Mesenchymal stem cell (in vitro differentiated cells and primary cell): ENCODE data around the gene NRIP2.
"Not testable (repeated sequence)": the region's sequence is repeated elsewhere in the genome, so short reads cannot be mapped to it uniquely, and the experiment has no call there.

Source experiments
- DNase-seq: peaks from one replicate; pipeline ENCODE4 v3.0.0-alpha.2; 2013
- H2AFZ ChIP-seq: one replicate; pipeline ENCODE4 v1.6.1; 2013; ENCODE audit warnings: low read depth, mild to moderate bottlenecking, control low read depth, inconsistent platforms, low read length, moderate library complexity
- H2AK5ac ChIP-seq: 2 replicates; pipeline ENCODE4 v1.6.1; 2013; ENCODE audit warnings: low read length, moderate library complexity, mild to moderate bottlenecking, inconsistent platforms; ENCODE audit not compliant: severe bottlenecking
- H2BK120ac ChIP-seq: one replicate; pipeline ENCODE4 v1.6.1; 2013; ENCODE audit warnings: low read depth, mild to moderate bottlenecking, inconsistent platforms, low read length, moderate library complexity
- H2BK12ac ChIP-seq, 2 experiments: one replicate each; pipeline ENCODE4 v1.6.1; 2013; ENCODE audit warnings: inconsistent platforms in 2 of 2, low read length in 2 of 2, mild to moderate bottlenecking in 2 of 2, moderate library complexity in 2 of 2, control low read depth in 1 of 2
- H2BK15ac ChIP-seq: one replicate; pipeline ENCODE4 v1.6.1; 2013; ENCODE audit warnings: mild to moderate bottlenecking, low read depth, inconsistent platforms; ENCODE audit not compliant: poor library complexity, severe bottlenecking
- H2BK5ac ChIP-seq: 2 replicates; pipeline ENCODE4 v1.6.1; 2013; ENCODE audit warnings: low read depth, mild to moderate bottlenecking, low read length, control low read depth, inconsistent platforms; ENCODE audit not compliant: poor library complexity, severe bottlenecking
- H3K14ac ChIP-seq, 2 experiments: one replicate each; pipeline ENCODE4 v1.6.1; 2013; ENCODE audit warnings: inconsistent platforms in 2 of 2, low read length in 2 of 2, control low read depth in 1 of 2, mild to moderate bottlenecking in 1 of 2, moderate library complexity in 1 of 2
- H3K18ac ChIP-seq, 2 experiments: one replicate each; pipeline ENCODE4 v1.6.1; 2013; ENCODE audit warnings: inconsistent platforms in 2 of 2, low read length in 2 of 2, control low read depth in 1 of 2, low read depth in 1 of 2, mild to moderate bottlenecking in 1 of 2
- H3K23ac ChIP-seq, 2 experiments: one replicate each; pipeline ENCODE4 v1.6.1; 2013; ENCODE audit warnings: inconsistent platforms in 2 of 2, low read length in 2 of 2, mild to moderate bottlenecking in 2 of 2, moderate library complexity in 2 of 2, control low read depth in 1 of 2
- H3K27ac ChIP-seq: 2 replicates; pipeline ENCODE4 v1.5.1; 2013; ENCODE audit warnings: mild to moderate bottlenecking, moderate library complexity, low read length, control low read depth, inconsistent platforms; ENCODE audit not compliant: poor library complexity, severe bottlenecking
- H3K27me3 ChIP-seq, 2 experiments: 2 replicates each; pipeline versions ENCODE4 v1.6.1 to v1.7.0; 2013; ENCODE audit warnings: low read length in 2 of 2, mild to moderate bottlenecking in 2 of 2, moderate library complexity in 2 of 2, control low read depth in 1 of 2, inconsistent platforms in 1 of 2; ENCODE audit not compliant: control insufficient read depth in 1 of 2, insufficient read depth in 1 of 2
- H3K36me3 ChIP-seq, 2 experiments: 2 replicates each; pipeline versions ENCODE4 v1.6.1 to v1.7.0; 2013; ENCODE audit warnings: low read length in 2 of 2, control low read depth in 1 of 2, inconsistent platforms in 1 of 2, low read depth in 1 of 2, mild to moderate bottlenecking in 1 of 2; ENCODE audit not compliant: insufficient read depth in 2 of 2, control insufficient read depth in 1 of 2
- H3K4ac ChIP-seq, 2 experiments: one replicate each; pipeline ENCODE4 v1.6.1; 2013; ENCODE audit warnings: inconsistent platforms in 2 of 2, low read length in 2 of 2, mild to moderate bottlenecking in 2 of 2, moderate library complexity in 2 of 2, control low read depth in 1 of 2, low read depth in 1 of 2
- H3K4me1 ChIP-seq: 2 replicates; pipeline ENCODE4 v1.6.1; 2013; ENCODE audit warnings: low read depth, low read length, control low read depth; ENCODE audit not compliant: control insufficient read depth, insufficient read depth
- H3K4me2 ChIP-seq: 2 replicates; pipeline ENCODE4 v1.6.1; 2013; ENCODE audit warnings: low read length, mild to moderate bottlenecking, inconsistent platforms; ENCODE audit not compliant: poor library complexity, severe bottlenecking
- H3K4me3 ChIP-seq, 2 experiments: 2 replicates each; pipeline versions ENCODE4 v1.5.1 to v1.7.0; 2013; ENCODE audit warnings: low read length in 2 of 2, mild to moderate bottlenecking in 2 of 2, control low read depth in 1 of 2, low read depth in 1 of 2; ENCODE audit not compliant: insufficient read depth in 1 of 2
- H3K79me1 ChIP-seq: replicated peaks from 2 replicates; pipeline ENCODE4 v1.6.1; 2013; ENCODE audit warnings: mild to moderate bottlenecking, control low read depth, low read length, inconsistent platforms; ENCODE audit not compliant: poor library complexity, severe bottlenecking
- H3K9ac ChIP-seq: 2 replicates; pipeline ENCODE4 v1.7.0; 2013; ENCODE audit warnings: mild to moderate bottlenecking, low read length, moderate library complexity
- H3K9me3 ChIP-seq: 2 replicates; pipeline ENCODE4 v1.7.0; 2013; ENCODE audit warnings: mild to moderate bottlenecking, low read length; ENCODE audit not compliant: control insufficient read depth
- H4K8ac ChIP-seq: one replicate; pipeline ENCODE4 v1.6.1; 2013; ENCODE audit warnings: inconsistent platforms, mild to moderate bottlenecking, low read length, moderate library complexity
- H4K91ac ChIP-seq: one replicate; pipeline ENCODE4 v1.6.1; 2013; ENCODE audit warnings: mild to moderate bottlenecking, low read length, inconsistent platforms
- WGBS: methylation state at CpG from one replicate; pipeline ENCODE4 v1.1.7; 2013; ENCODE audit warnings: mixed read lengths; 5-methylcytosine and 5-hydroxymethylcytosine counted together

NRIP2 gene

DNA sequence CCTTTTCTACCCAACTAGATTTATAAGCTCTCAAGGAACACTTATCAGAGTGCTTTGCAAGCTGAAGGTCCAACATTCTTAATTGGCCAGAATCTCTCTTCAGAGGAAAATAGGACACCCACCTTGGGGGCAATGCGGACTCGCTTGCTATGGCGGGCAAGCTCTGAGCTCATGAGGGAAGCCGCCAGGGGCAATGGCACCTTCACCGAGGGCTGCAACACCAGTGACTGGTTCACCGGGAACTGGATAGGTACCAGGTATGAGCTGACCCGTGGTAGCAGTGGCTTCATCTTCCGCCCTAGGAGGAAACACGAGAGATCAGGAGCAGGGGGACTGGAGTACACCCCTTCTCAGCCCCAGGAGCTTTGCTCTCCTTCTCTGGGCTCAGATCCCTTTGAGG lies 29.4 kb upstream of the NRIP2 start:
- WGBS, result 97% methylated on average over 9 of the region's 9 CpGs
- no peak overlapping the region for H3K9ac ChIP-seq
- H2AK5ac ChIP-seq, result no peak overlapping the region
- H3K4me1 ChIP-seq, result peaks cover 1% of the 10 kb centered on the region
- H3K23ac ChIP-seq, result no peak overlapping the region
- H3K9me3 ChIP-seq, result no peaks in the 10 kb centered on the region
- H3K4ac ChIP-seq, result no peak overlapping the region
- no peak overlapping the region for H2BK12ac ChIP-seq
- no peak overlapping the region for H3K4me3 ChIP-seq
- no peak overlapping the region for H2BK5ac ChIP-seq
- H2BK15ac ChIP-seq, result no peak overlapping the region
- H3K79me1 ChIP-seq, result peaks cover 3% of the 10 kb centered on the region
- no peak for DNase-seq
- H4K91ac ChIP-seq, result no peak overlapping the region
- H4K8ac ChIP-seq, result no peak overlapping the region
- H3K14ac ChIP-seq, result no peak overlapping the region
- H3K4me2 ChIP-seq, result no peak overlapping the region
- no peaks in the 10 kb centered on the region for H3K27me3 ChIP-seq
- H3K27ac ChIP-seq, result no peak overlapping the region
- no peak overlapping the region for H2BK120ac ChIP-seq
- no peak overlapping the region for H3K18ac ChIP-seq
- peaks cover 17 to 37% of the 10 kb centered on the region in 2 experiments for H3K36me3 ChIP-seq
- H2AFZ ChIP-seq, result no peak overlapping the region

DNA sequence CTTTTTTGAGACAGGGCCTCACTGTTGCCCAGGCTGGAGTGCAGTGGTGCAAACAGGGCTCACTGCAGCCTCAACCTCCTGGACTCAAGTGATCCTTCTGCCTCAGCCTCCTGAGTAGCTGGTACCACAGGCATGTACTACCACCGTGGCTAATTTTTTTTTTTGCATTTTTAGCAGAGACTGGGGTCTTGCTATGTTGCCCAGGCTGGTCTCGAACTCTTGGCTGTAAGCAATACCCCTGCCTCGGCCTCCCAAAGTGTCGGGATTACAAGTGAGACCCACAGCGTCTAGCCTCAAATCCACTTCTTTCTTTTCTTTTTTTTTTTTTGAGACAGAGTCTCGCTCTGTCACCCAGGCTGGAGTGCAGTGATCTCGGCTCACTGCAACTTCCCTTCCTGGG lies 28.6 kb upstream of the NRIP2 start:
- not testable (repeated sequence) for H2BK5ac ChIP-seq, H3K27me3 ChIP-seq, H2BK120ac ChIP-seq, H2BK12ac ChIP-seq, DNase-seq, H3K9ac ChIP-seq, H3K4me2 ChIP-seq, H2AFZ ChIP-seq, H3K4me3 ChIP-seq, H3K23ac ChIP-seq, H3K4ac ChIP-seq, H2AK5ac ChIP-seq, H2BK15ac ChIP-seq, H3K14ac ChIP-seq, H3K9me3 ChIP-seq, H3K27ac ChIP-seq, H4K91ac ChIP-seq, H4K8ac ChIP-seq, H3K4me1 ChIP-seq, H3K18ac ChIP-seq, H3K79me1 ChIP-seq
- peaks cover 25 to 40% of the 10 kb centered on the region in 2 experiments for H3K36me3 ChIP-seq
- 96% methylated on average over 7 of the region's 7 CpGs for WGBS

GRCh38 chr12:2862876-2863275 lies 28.0 kb upstream of the NRIP2 start:
- H2BK120ac ChIP-seq, result no peak overlapping the region
- H2AK5ac ChIP-seq, result no peak overlapping the region
- H3K4me3 ChIP-seq, result no peak overlapping the region
- H3K4ac ChIP-seq, result no peak overlapping the region
- no peak overlapping the region for H2BK12ac ChIP-seq
- H3K18ac ChIP-seq, result no peak overlapping the region
- no peak overlapping the region for H3K27ac ChIP-seq
- no peak for DNase-seq
- H2BK5ac ChIP-seq, result no peak overlapping the region
- peaks cover 2% of the 10 kb centered on the region for H3K79me1 ChIP-seq
- H2AFZ ChIP-seq, result no peak overlapping the region
- no peaks in the 10 kb centered on the region for H3K4me1 ChIP-seq
- H3K23ac ChIP-seq, result no peak overlapping the region
- no peaks in the 10 kb centered on the region for H3K27me3 ChIP-seq
- H3K9ac ChIP-seq, result no peak overlapping the region
- H3K9me3 ChIP-seq, result no peaks in the 10 kb centered on the region
- H4K91ac ChIP-seq, result no peak overlapping the region
- H3K36me3 ChIP-seq, result peaks cover 27 to 39% of the 10 kb centered on the region in 2 experiments
- 94% methylated on average over 7 of the region's 7 CpGs for whole genome bisulfite sequencing
- H2BK15ac ChIP-seq, result no peak overlapping the region
- H4K8ac ChIP-seq, result no peak overlapping the region
- H3K4me2 ChIP-seq, result no peak overlapping the region
- H3K14ac ChIP-seq, result no peak overlapping the region

GRCh38 chr12:2860170-2860569 lies 25.3 kb upstream of the NRIP2 start:
- Histone ChIP-seq H3K9me3 (no peaks in the 10 kb centered on the region), H2BK12ac (no peak overlapping the region), H3K18ac (no peak overlapping the region), H2AFZ (no peak overlapping the region), H3K27ac (no peak overlapping the region), H3K23ac (no peak overlapping the region), H3K9ac (no peak overlapping the region), H3K36me3 (peaks cover 26 to 29% of the 10 kb centered on the region in 2 experiments), H3K4me2 (no peak overlapping the region), H3K14ac (no peak overlapping the region), H2BK15ac (no peak overlapping the region), H2AK5ac (no peak overlapping the region), H3K4ac (no peak overlapping the region), H3K4me1 (no peaks in the 10 kb centered on the region), H3K4me3 (no peak overlapping the region), H4K91ac (no peak overlapping the region), H2BK5ac (no peak overlapping the region), H2BK120ac (no peak overlapping the region), H3K27me3 (no peaks in the 10 kb centered on the region), H3K79me1 (peaks cover 1% of the 10 kb centered on the region), H4K8ac (no peak overlapping the region)
- DNase-seq, result no peak
